Testis (tissue), 3 donors: ENCODE measurements around the gene ATP2B2. TPM values are rescaled to one million over a fixed set of nuclear protein-coding genes. Genes with fewer than 3 reads are reported as not detected.

Experiments used
- DNase-seq: peaks from one replicate; pipeline ENCODE4 v3.0.0-alpha.2; 2019
- H3K27ac ChIP-seq, 2 donors: fragments of 200-600 bp; sonication (generic); one replicate each; pipeline ENCODE4 v1.5.1; 2019
- H3K27me3 ChIP-seq: fragments of 200-600 bp; sonication (generic); one replicate; pipeline ENCODE4 v1.5.1; 2019
- H3K36me3 ChIP-seq: fragments of 200-600 bp; sonication (generic); one replicate; pipeline ENCODE4 v1.5.1; 2017; ENCODE audit warnings: low read depth; ENCODE audit errors: missing control alignments
- H3K4me1 ChIP-seq: fragments of 200-600 bp; sonication (generic); one replicate; pipeline ENCODE4 v1.5.1; 2019
- H3K4me3 ChIP-seq, 2 donors: fragments of 200-600 bp; sonication (generic); one replicate each; pipeline ENCODE4 v1.5.1; 2017 to 2019
- H3K9me3 ChIP-seq: fragments of 200-600 bp; sonication (generic); one replicate; pipeline ENCODE4 v1.5.1; 2017
- POLR2A ChIP-seq: fragments of 450-650 bp; IDR thresholded peaks from one replicate; pipeline ENCODE4 v1.6.1; 2017; ENCODE audit warnings: antibody characterized with exemption, mild to moderate bottlenecking, moderate library complexity
- WGBS, 2 donors: methylation state at CpG; one replicate each; pipeline ENCODE4 v1.1.5; 2018; 5-methylcytosine and 5-hydroxymethylcytosine counted together
- intact Hi-C: fragments of 100-400 bp; cut with DNase I; formaldehyde crosslinking; loops from one replicate; pipeline ENCODE4 v1.15.1; 2023; ENCODE audit warnings: low total_unique reads
- polyA plus RNA-seq: library from polyadenylated mRNA; stranded (reverse); fragments of 350-450 nt; fragmentation: Illumina TruSeq; extraction: RNeasy Lipid Tissue Mini Kit (QIAGEN cat#74804); gene quantifications from one replicate; pipeline ENCODE4 v1.2.3, GENCODE V29; 2014; ENCODE audit warnings: low read depth, low replicate concordance; ENCODE audit not compliant: insufficient read depth
- total RNA-seq, 2 donors: library from RNA; depleted of rRNA; stranded (reverse); fragments of >200 nt; gene quantifications; one replicate each; pipeline ENCODE4 v1.2.3, GENCODE V29; 2016
- TF ChIP-seq, protein P1 (sequence below), 3 experiments: fragments of 450-650 bp in 2 of 3; fragments of 200-600 bp in 1 of 3; sonication (generic) in 1 of 3; IDR thresholded peaks; one replicate each; pipeline ENCODE4 v1.5.1; 2016 to 2019; ENCODE audit warnings: antibody characterized with exemption in 3 of 3, mild to moderate bottlenecking in 2 of 3, moderate library complexity in 1 of 3

The ATP2B2 gene
- total and polyA plus RNA-seq, 3 donors from 2014 or later: 1.1 to 2.9 (median 1.8) TPM

DNA sequence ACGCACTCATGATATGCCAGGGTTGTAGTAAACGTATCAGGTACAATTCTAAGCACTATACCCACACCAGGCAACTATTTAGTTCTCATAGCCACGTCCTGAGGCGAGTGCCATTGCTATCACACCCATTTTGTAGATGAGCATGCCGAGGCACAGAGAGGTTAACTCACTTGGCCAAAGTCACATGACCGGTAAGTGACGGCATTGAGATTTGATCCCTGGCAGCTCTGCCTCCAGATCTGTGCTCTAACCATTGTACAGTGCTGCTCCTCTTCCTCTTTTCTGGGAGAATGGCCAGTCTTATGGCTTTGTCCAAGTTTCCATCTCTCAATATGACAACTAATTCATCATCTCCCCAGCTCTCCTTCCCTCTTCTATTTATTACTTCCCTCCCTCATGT lies 18.9 kb upstream of the ATP2B2 start:
- H3K4me3 ChIP-seq: no peak overlapping the region
- no peak overlapping the region for H3K27ac ChIP-seq
- intact Hi-C loops: no loop called here
- no peaks in the 10 kb centered on the region for H3K9me3 ChIP-seq
- H3K4me1 ChIP-seq: no peaks in the 10 kb centered on the region
- H3K36me3 ChIP-seq: no peaks in the 10 kb centered on the region
- H3K27me3 ChIP-seq: no peaks in the 10 kb centered on the region
- WGBS, 2 donors: 90 to 93% methylated on average over 7 of the region's 7 CpGs
- TF ChIP-seq, protein P1, sequence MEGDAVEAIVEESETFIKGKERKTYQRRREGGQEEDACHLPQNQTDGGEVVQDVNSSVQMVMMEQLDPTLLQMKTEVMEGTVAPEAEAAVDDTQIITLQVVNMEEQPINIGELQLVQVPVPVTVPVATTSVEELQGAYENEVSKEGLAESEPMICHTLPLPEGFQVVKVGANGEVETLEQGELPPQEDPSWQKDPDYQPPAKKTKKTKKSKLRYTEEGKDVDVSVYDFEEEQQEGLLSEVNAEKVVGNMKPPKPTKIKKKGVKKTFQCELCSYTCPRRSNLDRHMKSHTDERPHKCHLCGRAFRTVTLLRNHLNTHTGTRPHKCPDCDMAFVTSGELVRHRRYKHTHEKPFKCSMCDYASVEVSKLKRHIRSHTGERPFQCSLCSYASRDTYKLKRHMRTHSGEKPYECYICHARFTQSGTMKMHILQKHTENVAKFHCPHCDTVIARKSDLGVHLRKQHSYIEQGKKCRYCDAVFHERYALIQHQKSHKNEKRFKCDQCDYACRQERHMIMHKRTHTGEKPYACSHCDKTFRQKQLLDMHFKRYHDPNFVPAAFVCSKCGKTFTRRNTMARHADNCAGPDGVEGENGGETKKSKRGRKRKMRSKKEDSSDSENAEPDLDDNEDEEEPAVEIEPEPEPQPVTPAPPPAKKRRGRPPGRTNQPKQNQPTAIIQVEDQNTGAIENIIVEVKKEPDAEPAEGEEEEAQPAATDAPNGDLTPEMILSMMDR (IDR thresholded peaks at IDR 0.05): no peak
- no peak for TF ChIP-seq POLR2A
- DNase-seq: peak; percentile 1

GRCh38 chr3:10523561-10523960 lies 18.2 kb upstream of the ATP2B2 start:
- intact Hi-C loops: no loop called here
- no peaks in the 10 kb centered on the region for H3K27me3 ChIP-seq

GRCh38 chr3:10522646-10523303 lies 17.4 kb upstream of the ATP2B2 start:
- peak; percentile 7 for DNase-seq
- intact Hi-C loops: no loop called here
- WGBS, 2 donors: 85 to 93% methylated on average over 3 of the region's 3 CpGs
- Histone ChIP-seq H3K4me1 (no peaks in the 10 kb centered on the region), H3K27me3 (no peaks in the 10 kb centered on the region), H3K9me3 (no peaks in the 10 kb centered on the region), H3K4me3 (no peak overlapping the region), H3K36me3 (no peaks in the 10 kb centered on the region), H3K27ac (no peak overlapping the region)
- no peak for TF ChIP-seq POLR2A
- TF ChIP-seq, protein P1 (IDR thresholded peaks at IDR 0.05): no peak

More at GRCh38 chr3:10523561-10523960, 18.2 kb upstream of the ATP2B2 start:
- Histone ChIP-seq H3K4me1 (no peaks in the 10 kb centered on the region), H3K4me3 (no peak overlapping the region), H3K9me3 (no peaks in the 10 kb centered on the region), H3K36me3 (no peaks in the 10 kb centered on the region), H3K27ac (no peak overlapping the region)
- no peak for DNase-seq
- 39 to 46% methylated on average over 5 of the region's 5 CpGs for WGBS, 2 donors
- no peak for TF ChIP-seq POLR2A
- TF ChIP-seq, protein P1 (IDR thresholded peaks at IDR 0.05): no peak

DNA sequence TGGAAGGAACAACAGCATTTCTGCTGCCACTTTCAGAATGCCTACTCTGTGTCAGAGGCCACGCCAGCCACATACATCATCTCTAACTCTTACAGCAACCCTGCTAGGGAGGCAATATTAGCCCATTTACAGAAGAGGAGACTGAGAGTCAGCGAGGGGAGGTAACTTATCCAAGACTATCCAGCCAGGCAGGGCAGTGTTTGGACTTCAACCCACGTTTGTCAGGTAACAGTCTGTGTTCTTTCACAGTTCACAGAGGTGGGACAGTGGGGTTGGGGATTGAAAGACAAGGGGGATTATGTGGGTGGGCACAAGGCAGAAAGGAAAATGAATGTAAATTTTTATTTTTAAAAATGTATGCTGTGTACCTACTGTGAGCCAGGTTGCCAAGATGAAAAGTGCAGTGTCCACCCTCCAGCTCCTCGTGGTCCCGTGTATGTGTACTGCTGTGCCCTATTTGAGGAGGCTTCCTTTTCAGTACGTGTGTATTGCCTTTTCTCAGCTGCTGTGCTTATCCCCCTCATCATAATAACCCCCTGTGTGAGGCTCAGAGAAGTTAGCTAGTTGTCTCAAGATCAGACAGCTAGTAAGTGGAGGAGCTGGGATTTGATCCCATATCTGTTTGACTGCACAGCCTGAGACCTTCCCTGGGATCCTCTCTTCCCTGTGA lies 16.5 kb upstream of the ATP2B2 start:
- DNase-seq: peak; percentile 5
- Histone ChIP-seq H3K36me3 (no peaks in the 10 kb centered on the region), H3K27me3 (no peaks in the 10 kb centered on the region)

More for the DNA sequence above, 16.5 kb upstream of the ATP2B2 start:
- 81 to 83% methylated on average over 6 of the region's 6 CpGs for WGBS, 2 donors
- H3K4me1 ChIP-seq: no peaks in the 10 kb centered on the region
- H3K4me3 ChIP-seq: no peak overlapping the region
- H3K27ac ChIP-seq: no peak overlapping the region
- H3K9me3 ChIP-seq: no peaks in the 10 kb centered on the region
- TF ChIP-seq, protein P1 (IDR thresholded peaks at IDR 0.05): no peak
- no peak for TF ChIP-seq POLR2A
- intact Hi-C loops: no loop called here
